Fibroblast of villous mesenchyme (primary cell): Measurements from ENCODE around the gene TLCD2. TPM values are rescaled to one million over a fixed set of nuclear protein-coding genes. Genes with fewer than 3 reads are reported as not detected.
"Not testable (repeated sequence)": the region's sequence is repeated elsewhere in the genome, so short reads cannot be mapped to it uniquely, and the experiment has no call there.

Experiments used
- DNase-seq: peaks from one replicate; pipeline ENCODE4 v3.0.0-alpha.2; 2010; ENCODE audit warnings: low read depth
- H3K4me3 ChIP-seq: 2 replicates; pipeline ENCODE4 v1.5.1; 2011; ENCODE audit warnings: low read depth, mild to moderate bottlenecking, low read length
- CTCF ChIP-seq: IDR thresholded peaks from 2 replicates; pipeline ENCODE4 v1.5.1; 2012; ENCODE audit warnings: low read depth, mild to moderate bottlenecking, low read length; ENCODE audit not compliant: insufficient read depth
- total RNA-seq: library from RNA; depleted of rRNA; stranded (reverse); fragments of >200 nt; gene quantifications from 2 replicates; pipeline ENCODE4 v1.2.3, GENCODE V29; 2012

TLCD2 gene
- total RNA-seq, 1 donor, result 3.9 TPM

- H3K4me3 ChIP-seq, result no peak overlapping the region
- peak; percentile 22 for DNase-seq
- no peak for TF ChIP-seq CTCF
These were observed 16.8 kb downstream of the TLCD2 start for GRCh38 chr17:1693339-1693738.

- no peak for TF ChIP-seq CTCF
- DNase-seq, result no peak
- no peak overlapping the region for H3K4me3 ChIP-seq
These were observed 19.5 kb downstream of the TLCD2 start for GRCh38 chr17:1690544-1691221.

- DNase-seq, result not testable (repeated sequence)
These were observed 21.8 kb downstream of the TLCD2 start for GRCh38 chr17:1688405-1688804.

GRCh38 chr17:1686086-1686485 lies 24.1 kb downstream of the TLCD2 start:
- H3K4me3 ChIP-seq, result no peak overlapping the region
- TF ChIP-seq CTCF, result no peak
- peak; percentile 11 for DNase-seq

More at GRCh38 chr17:1688405-1688804, 21.8 kb downstream of the TLCD2 start:
- not testable (repeated sequence) for H3K4me3 ChIP-seq

GRCh38 chr17:1684378-1685189 lies 25.6 kb downstream of the TLCD2 start, which contains the start of gene PRPF8:
Gene PRPF8 (minus strand): TSS chr17:1684867. CDS start chr17:1684571, 296 bp downstream.
- peak within 1 kb of the TSS; percentile 78 for H3K4me3 ChIP-seq
- no peak for TF ChIP-seq CTCF
- peak; percentile 98 for DNase-seq

GRCh38 chr17:1683459-1683858 lies 26.7 kb downstream of the TLCD2 start:
- no peak for TF ChIP-seq CTCF
- no peak for DNase-seq
- H3K4me3 ChIP-seq, result peak overlapping the region; percentile 78

GRCh38 chr17:1676401-1676800 lies 33.8 kb downstream of the TLCD2 start:
- no peak overlapping the region for H3K4me3 ChIP-seq
- TF ChIP-seq CTCF, result no peak
- DNase-seq, result no peak
